ENCODE data around the gene EHHADH. TPM values are rescaled to one million over a fixed set of nuclear protein-coding genes. Genes with fewer than 3 reads are reported as not detected.
"Not testable (repeated sequence)": the region's sequence is repeated elsewhere in the genome, so short reads cannot be mapped to it uniquely, and the experiment has no call there.

EHHADH gene
- total RNA-seq (ENCODE audit: insufficient read depth, low replicate concordance): 7.7 TPM

- DNase-seq (ENCODE audit: low spot score): peak; percentile 85
Measured at GRCh38 chr3:185253645-185254410, at the start of gene EHHADH. Gene EHHADH (minus strand): TSS chr3:185254049. CDS start chr3:185254022, 27 bp downstream.

GRCh38 chr3:185299918-185300426, 46.1 kb upstream of the EHHADH start:
- DNase-seq (ENCODE audit: low spot score): not testable (repeated sequence)

DNA sequence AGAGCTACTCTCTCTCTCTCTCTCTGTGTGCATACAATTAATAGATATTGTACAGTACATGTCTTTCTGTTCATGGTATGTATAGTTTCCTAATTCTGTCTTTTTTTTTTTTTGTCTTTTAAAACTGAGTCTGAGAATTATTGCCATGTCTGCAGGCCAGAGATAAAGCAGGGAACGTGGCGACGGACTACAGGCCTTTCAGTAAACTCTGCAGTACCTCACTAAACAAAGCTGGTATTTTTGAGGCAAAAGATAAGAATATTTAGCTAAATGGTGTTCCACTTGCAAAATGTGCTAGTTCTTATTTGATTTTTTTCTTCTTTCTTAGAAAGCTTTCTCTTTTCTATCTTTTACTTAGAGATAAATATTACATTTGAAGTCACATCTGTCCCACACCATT, 44.0 kb upstream of the EHHADH start:
- peak; percentile 40 for DNase-seq (ENCODE audit: low spot score)

GRCh38 chr3:185292238-185292637, 38.4 kb upstream of the EHHADH start:
- no peak for DNase-seq (ENCODE audit: low spot score)

DNA sequence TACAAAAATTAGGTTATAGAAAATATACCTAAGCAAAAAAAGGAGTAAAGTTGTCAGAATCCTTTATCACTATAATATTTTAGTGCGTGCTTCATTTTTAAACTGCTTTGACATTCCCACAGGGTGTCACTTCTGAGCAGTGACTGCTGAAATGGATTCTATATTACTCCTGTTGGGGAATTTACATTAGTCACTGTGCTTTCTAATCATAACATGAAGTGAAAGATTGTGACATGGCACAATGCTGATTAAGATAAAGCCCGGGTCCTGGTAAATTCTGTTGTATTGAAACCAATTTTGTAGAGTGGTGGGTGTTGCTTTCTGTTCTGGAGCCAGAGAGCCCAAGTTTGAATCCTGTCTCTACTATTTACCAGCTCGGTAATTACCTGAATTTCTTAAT, 36.4 kb upstream of the EHHADH start:
- no peak for DNase-seq (ENCODE audit: low spot score)

DNA sequence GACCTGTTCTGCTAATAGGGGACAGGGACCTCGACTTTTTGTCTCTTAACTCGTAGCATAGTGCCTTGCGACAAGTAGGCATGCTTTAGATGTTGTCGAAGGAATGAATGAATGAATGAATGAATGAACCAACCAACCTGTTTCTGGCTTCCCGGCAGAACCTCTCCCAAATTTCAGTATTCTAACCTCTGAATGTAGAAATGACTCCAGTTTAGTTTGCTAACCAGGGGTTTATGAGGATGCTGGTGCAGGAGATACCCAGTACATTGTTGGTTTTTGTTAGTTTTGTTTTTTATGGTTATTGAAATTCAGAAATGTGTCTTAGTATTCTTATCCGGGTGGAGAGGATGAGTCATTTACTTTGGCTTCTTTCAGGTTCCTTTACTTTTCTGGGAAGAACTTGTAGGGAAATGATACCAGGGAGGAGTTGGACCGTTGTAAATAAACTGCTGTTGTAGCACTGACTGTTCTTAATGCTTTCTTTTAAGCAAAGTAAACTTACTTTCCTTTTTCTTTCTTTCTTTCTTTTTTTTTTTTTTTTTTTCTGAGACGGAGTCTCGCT, 29.6 kb upstream of the EHHADH start:
- DNase-seq (ENCODE audit: low spot score): no peak

DNA sequence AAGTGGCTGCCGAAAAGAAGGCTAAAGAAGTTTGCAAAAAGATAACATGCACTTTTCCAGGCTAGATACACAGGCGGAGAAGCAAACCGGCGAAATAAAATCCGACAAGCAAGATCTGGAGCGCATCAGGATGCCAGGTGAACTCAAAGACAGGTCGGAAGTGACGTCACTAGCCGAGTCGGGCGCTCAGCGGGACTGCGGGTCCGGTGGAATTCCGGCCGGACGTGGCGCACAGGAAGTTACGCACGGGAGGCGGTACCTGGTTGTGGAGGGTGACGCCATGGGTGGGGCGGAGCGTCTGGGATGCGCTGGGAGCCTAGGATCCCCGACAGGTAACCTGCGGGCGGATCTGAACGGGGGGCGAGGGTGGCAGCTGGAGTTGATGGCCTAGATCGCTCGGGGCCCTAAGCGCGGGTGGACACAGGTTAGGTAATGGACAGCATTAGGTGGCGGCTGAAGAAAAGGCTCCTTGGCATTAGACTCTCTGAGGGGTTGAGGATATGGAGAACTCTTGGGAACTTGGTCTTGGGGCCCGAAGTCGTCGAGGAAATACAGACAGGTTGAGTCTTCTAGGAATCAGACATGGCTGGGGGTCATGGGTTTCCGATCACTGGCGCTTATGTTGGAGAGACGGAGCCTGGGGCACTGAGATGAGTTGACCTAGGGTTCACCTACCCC, 29.0 kb upstream of the EHHADH start:
- DNase-seq (ENCODE audit: low spot score): peak; percentile 98

DNA sequence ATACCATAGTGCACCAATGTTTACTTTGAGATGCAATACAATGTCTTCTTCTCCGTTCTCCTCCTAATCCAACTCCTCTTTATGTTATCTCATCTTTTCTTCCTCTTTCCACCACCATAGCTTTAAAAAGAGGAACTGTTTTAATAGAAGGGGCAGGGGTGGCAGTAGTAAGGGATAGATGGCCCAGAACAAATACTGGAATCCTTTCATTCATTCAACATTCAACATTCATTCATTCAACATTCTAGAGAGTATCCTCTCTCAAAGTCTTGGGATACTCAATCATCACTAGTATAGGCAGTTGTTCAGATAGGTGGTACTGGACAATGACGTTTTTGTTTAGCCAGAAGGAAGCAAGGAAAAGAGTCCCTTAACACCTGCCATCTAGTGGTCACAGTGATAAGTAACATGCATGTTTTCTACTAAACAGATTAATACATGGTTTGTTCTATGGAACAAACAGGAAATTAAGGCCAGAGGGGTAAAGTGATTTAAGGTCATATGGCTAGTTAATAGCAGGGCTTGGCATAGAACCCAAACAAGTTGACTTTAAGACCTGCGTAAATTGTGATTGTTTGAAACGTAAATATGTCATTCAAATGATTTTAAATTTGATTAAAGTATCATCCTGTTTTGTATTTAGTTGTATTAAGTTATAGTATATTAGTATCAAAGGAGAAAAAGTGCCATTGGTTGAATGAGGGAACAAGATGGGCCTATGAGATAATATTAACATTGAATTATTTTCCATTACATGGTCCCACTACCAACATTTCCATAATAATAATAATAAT, 26.9 kb upstream of the EHHADH start:
- DNase-seq (ENCODE audit: low spot score): no peak

- no peak for DNase-seq (ENCODE audit: low spot score)
Measured at GRCh38 chr3:185279587-185280138, 25.8 kb upstream of the EHHADH start.

- no peak for DNase-seq (ENCODE audit: low spot score)
Measured at GRCh38 chr3:185276415-185276814, 22.6 kb upstream of the EHHADH start.

DNA sequence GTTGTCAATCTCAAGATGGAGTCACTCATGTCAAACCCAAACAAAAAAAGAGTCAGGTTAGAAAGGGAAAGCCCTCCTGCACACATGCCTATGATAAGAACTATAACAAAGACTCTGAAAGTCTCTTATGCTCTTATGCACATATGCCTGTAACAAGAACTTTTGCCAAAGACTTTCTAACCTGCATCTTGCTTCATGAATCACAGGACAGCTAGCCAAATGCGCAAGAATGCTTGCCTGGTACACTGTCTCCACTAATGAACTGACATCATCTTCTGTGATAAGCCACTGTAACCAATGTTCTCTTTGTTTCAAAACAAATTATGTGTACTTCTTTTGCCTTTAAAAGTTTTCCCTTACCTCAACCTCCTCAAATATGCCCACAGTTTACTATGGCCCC, 18.2 kb upstream of the EHHADH start:
- DNase-seq (ENCODE audit: low spot score): no peak

DNA sequence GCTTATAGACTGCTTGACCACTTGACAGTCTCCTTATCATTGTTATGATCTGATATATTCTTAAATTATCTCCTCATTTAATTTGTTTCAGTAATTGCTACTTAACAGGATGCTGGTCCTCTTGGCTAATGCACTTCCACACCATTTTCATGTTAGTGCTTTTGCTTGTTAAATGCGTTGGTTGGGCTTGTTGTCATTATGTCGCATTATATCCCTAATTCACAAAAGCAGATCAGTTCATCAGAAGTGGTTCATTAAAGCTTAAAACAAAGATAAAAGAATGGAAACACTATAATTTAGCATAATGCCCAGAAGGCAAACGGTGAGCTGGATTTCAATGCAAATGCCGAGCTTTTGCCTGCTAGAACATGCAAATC, 17.1 kb upstream of the EHHADH start:
- no peak for DNase-seq (ENCODE audit: low spot score)

DNA sequence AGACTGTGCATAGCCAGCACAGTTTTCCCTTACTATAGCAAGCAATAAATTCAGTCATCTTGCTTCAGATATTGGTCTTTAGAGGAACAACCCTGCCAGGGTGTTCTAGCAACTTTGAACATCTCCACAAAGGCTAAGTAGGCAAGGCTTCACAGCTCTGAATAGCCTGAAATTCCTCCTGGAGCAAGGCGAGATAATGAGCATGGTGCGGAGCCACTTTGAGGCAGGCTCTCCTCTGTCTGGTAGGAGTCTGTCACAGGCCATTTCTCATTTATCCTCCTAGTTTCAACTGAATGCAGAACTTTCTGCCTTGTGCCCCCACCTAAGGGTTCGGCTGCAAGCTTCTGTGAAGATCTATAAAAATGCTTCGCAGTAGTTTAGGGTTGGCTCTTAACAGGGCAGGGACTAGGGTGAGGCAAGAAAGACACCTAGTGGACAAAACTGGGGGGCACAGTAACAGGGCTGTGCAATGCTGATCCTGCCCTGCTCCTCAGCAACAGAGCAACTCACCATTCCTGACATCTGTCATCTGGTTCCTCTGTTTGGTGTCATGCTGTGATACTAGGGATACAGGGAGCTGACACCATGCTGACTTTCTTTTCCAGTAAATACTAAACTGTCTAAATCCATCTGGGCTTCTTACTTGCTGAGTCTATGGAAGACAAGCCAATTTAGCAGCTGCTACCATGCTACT, 16.6 kb upstream of the EHHADH start:
- DNase-seq (ENCODE audit: low spot score): peak; percentile 13

DNA sequence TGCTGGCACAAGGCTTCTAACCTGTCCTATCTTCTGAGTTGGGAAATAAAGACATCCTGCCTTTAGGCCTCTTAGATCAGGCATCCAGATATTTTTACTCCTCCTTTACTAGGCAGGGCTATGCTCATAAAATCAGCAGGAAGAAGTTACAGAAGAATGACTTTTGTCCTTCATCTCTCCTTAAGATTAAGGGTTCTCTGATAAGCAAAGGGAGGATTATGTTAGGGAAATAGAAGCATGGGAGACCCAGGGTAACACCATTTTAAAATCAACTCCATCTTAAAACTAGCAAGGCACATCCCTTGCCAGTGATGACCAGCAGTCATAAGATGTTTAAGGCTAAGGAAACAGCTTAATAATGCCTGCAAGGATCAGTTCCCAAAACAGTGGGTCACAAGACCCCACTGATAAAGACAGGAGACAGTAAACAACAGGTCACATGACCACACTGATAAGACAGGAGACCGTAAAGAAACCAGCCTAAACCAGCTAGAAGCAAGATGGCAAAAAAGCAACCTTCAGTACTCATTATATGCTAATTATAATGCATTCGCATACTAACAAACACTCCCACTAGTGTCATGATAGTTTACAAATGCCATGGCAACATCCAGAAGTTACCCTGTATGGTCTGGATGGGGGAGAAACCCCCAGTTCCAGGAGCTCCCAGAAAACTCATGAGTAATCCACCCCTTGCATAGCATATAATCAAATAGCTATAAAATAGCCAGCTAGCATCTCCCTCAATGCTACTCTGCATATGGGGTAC, 14.5 kb upstream of the EHHADH start:
- DNase-seq (ENCODE audit: low spot score): no peak

DNA sequence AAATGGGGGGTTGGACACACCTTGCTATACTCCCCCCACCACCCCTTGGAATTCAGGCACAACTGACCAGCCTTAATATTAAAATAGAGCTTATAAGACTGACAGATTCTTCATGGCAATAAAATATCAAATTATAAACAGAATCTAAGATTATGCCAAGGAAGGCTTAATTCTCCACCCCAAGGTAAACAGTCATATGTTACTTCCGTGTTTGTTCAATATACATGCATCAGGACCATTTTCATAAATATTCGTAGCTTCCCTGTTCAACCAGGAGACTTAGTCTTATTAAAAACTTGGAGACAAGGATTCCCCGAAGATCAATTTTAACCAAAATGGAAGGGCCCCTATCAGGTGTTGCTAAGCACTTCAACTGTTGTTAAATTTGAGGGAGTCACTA, 13.3 kb upstream of the EHHADH start:
- no peak for DNase-seq (ENCODE audit: low spot score)

- DNase-seq (ENCODE audit: low spot score): no peak
Measured at GRCh38 chr3:185264849-185265553, 11.2 kb upstream of the EHHADH start.

GRCh38 chr3:185263423-185263822, 9.6 kb upstream of the EHHADH start:
- DNase-seq (ENCODE audit: low spot score): no peak

DNA sequence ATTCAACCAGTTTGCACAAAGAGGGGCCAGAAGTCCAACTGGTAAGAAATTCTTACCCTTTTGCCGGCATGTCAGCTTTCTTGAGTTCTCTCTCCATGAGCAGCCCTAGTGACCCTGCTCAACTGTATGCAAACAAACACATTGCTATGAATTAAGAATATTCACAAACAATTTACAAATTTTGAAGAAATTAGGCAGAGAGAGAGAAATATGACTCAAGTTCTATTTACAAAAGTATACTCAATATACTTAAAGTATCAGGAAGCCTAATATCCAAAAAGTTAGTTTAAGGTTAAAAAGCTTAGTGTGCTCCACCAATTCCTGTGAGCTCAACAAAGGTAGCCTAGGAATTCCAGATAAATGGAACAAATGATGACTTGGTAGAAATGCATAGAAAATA, 3.5 kb upstream of the EHHADH start:
- DNase-seq (ENCODE audit: low spot score): no peak

- no peak for DNase-seq (ENCODE audit: low spot score)
Measured at GRCh38 chr3:185254799-185255198, 950 bp upstream of the EHHADH start.
